ENCODE data around the gene ALG5. TPM values are rescaled to one million over a fixed set of nuclear protein-coding genes. Genes with fewer than 3 reads are reported as not detected.
A peak's percentile ranks its signal among the peaks of the same experiment; 100 is the strongest.

The ALG5 gene
- total RNA-seq, 1 experiment from 2014 or later: 27.0 TPM

GRCh38 chr13:36997716-36998427 lies 1.3 kb downstream of the ALG5 start:
- peaks cover 10 to 21% of the 10 kb centered on the region in 2 experiments for H3K4me1 Mint-ChIP-seq
- no peak overlapping the region for H3K23ac ChIP-seq (ENCODE audit: insufficient read length, low read depth, low read length)
- H3K36me3 Mint-ChIP-seq (ENCODE audit: insufficient read depth in 1 of 3, low read depth in 3 of 3): peaks cover 4 to 28% (median 25%) of the 10 kb centered on the region in 3 experiments; a peak in 6 of 7 replicates
- H3K4me3 Mint-ChIP-seq: peak overlapping the region; percentile 100
- no peaks in the 10 kb centered on the region for H3K9me3 ChIP-seq (ENCODE audit: control insufficient read depth, low read depth, low read length)
- TF ChIP-seq CTCF (conservative IDR thresholded peaks at IDR 0.05): no peak
- no peak overlapping the region for H4K5ac ChIP-seq (ENCODE audit: insufficient read length, low read depth, low read length)
- no CpG with 5 or more reads among the region's 6 CpGs for WGBS (ENCODE audit: extremely low coverage, insufficient read length, low lambda C conversion rate)
- no peaks in the 10 kb centered on the region for H4K20me1 ChIP-seq (ENCODE audit: control insufficient read depth, insufficient read depth, insufficient read length)
- H3K4me1 ChIP-seq (ENCODE audit: insufficient read depth, low read length): no peaks in the 10 kb centered on the region
- no peak overlapping the region for H2BK15ac ChIP-seq (ENCODE audit: low read depth, low read length)
- no peak overlapping the region for H2AK5ac ChIP-seq (ENCODE audit: insufficient read length, low read length)
- H3K18ac ChIP-seq (ENCODE audit: insufficient read length, low read depth, low read length): no peak overlapping the region
- H3K27ac Mint-ChIP-seq: peak overlapping the region; percentile 32 to 97 (median 97); a peak in 3 of 7 replicates
- no peak overlapping the region for H3K56ac ChIP-seq (ENCODE audit: insufficient read length, low read depth, low read length)
- peaks cover 3% of the 10 kb centered on the region for H3K23me2 ChIP-seq (ENCODE audit: insufficient read length, low read depth, low read length, poor library complexity, severe bottlenecking)
- peak overlapping the region; percentile 85 for H3K9ac ChIP-seq (ENCODE audit: extremely low read depth, insufficient read length, low read length)
- H3K79me1 ChIP-seq (ENCODE audit: insufficient read depth, low read depth, low read length, poor library complexity, severe bottlenecking): peaks cover 3% of the 10 kb centered on the region
- no peak overlapping the region for H3K4ac ChIP-seq (ENCODE audit: low read depth, low read length)
- no peaks in the 10 kb centered on the region; the same call in 1 of the 2 replicates for H3K27me3 Mint-ChIP-seq (ENCODE audit: low read depth)
- H3K14ac ChIP-seq (ENCODE audit: insufficient read depth, low read length): no peak overlapping the region
- no peak overlapping the region for H2BK5ac ChIP-seq (ENCODE audit: insufficient read length, low read length)
- no peaks in the 10 kb centered on the region for H3K27me3 ChIP-seq (ENCODE audit: insufficient read depth, low read length)
- H3K4me2 ChIP-seq (ENCODE audit: insufficient read depth, insufficient read length, low read length): peak overlapping the region; percentile 97
- H2AFZ ChIP-seq (ENCODE audit: low read length): no peak overlapping the region
- H3T11ph ChIP-seq (ENCODE audit: low read length): no peak overlapping the region
- no peak overlapping the region for H4K8ac ChIP-seq (replicated peaks; ENCODE audit: insufficient read length, low read depth, low read length)
- H3K27ac ChIP-seq (ENCODE audit: insufficient read length, low read depth, low read length): no peak overlapping the region
- no peak overlapping the region for H2BK120ac ChIP-seq (ENCODE audit: low read depth, low read length, poor library complexity, severe bottlenecking)
- no peak overlapping the region for H2BK20ac ChIP-seq (ENCODE audit: low read depth, low read length, poor library complexity, severe bottlenecking)
- H3K79me2 ChIP-seq (ENCODE audit: insufficient read depth, low read length): peaks cover 9% of the 10 kb centered on the region; the same call in 1 of the 2 replicates
- no peaks in the 10 kb centered on the region; a peak in 1 of 5 replicates for H3K9me3 Mint-ChIP-seq
- no peak overlapping the region for H4K91ac ChIP-seq (ENCODE audit: insufficient read length, low read depth, low read length)
- DNase-seq: no peak
- no peak overlapping the region for H2BK12ac ChIP-seq (ENCODE audit: insufficient read length, low read depth, low read length)
